Hematopoietic multipotent progenitor cell (in vitro differentiated cells): Measurements from ENCODE around the gene CCT5. TPM values are rescaled to one million over a fixed set of nuclear protein-coding genes. Genes with fewer than 3 reads are reported as not detected.
A peak's percentile ranks its signal among the peaks of the same experiment; 100 is the strongest.
"Not testable (repeated sequence)": the region's sequence is repeated elsewhere in the genome, so short reads cannot be mapped to it uniquely, and the experiment has no call there.

ENCODE experiments used
- DNase-seq, 3 donors: peaks; one replicate each; pipeline ENCODE4 v3.0.0-alpha.2; 2011 to 2015; ENCODE audit warnings: low read depth in 2 of 3, low spot score in 2 of 3
- total RNA-seq: library from RNA; depleted of rRNA; stranded (reverse); fragments of >200 nt; gene quantifications from one replicate; pipeline ENCODE4 v1.2.3, GENCODE V29; 2012

CCT5 gene
- total RNA-seq, 1 donor, result 242 TPM

- DNase-seq, result no peak
Observed at GRCh38 chr5:10297646-10298204, 47.6 kb downstream of the CCT5 start.

- DNase-seq, result no peak
Observed at GRCh38 chr5:10300246-10300645, 50.2 kb downstream of the CCT5 start.

- DNase-seq, result no peak
Observed at GRCh38 chr5:10301266-10301665, 51.2 kb downstream of the CCT5 start.

DNA sequence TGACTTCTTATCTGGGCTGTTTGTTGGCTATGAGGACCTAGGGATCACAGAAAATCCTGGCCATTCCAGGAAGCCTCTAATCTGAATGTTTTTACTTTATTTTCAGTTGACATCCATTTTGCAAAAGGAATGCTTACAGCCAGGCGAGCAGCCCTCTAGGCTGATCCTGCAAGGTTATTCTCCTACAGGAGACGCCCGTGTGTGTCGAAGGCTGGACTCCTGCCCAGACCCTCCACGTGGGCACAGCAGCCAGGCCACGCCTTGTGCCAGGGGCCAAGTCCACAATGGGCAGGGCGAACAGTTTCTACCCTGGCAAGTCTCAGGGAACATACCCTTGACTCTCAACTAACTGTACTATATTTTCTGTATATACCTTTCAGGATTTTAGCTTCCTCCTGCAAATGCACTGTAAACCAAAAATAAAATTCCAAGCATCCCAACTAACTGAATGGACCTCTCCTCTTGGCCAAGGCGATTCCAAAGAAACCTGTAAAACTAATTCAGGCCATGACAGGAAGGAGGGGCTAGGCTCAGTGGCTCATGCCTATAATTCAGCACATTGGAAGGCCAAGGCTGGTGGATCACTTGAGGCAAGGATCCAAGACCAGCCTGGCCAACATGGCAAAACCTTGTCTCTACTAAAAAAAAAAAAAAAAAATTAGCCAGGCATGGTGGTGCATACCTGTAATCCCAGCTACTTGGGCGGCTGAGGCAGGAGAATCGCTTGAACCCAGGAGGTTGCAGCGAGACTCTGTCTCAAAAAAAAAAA lies 51.9 kb downstream of the CCT5 start:
- DNase-seq, result no peak

DNA sequence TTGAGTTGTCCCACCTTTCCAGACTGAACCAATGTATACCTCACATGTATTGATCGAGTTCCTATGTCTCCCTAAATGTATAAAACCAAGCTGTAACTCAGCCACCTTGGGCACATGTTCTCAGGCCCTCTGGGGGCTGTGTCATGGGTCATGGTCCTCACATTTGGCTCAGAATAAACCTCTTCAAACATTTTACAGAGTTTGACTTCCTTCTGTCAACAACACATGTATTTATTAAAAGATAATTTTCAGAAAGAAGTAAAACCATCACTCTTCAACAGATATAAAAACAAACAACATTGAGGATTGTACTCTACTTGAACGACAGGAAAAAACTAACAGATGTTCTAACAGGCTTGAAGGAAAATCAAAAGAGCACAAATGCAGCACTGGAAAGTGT lies 53.1 kb downstream of the CCT5 start:
- no peak for DNase-seq

DNA sequence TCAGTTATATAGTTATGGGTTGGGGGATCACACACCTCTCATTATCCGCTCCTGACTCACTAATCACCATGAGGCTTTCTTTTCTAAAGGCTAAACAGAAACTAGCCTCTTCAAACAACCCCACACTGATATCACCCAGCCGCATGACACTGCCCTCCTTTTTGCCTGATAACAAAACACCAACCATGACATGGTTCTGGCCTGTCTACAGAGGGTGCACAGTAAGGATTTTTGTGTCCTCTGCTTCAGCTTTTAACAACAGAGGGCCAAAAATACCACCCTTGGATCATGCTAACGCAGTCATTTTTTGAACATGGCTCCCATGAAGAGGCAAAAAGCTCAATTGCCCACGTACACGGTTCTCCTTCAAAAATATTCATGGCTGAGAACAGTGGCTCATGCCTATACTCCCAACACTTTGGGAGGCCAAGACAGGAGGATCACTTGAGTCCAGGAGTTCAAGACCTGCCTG lies 53.7 kb downstream of the CCT5 start:
- DNase-seq, result no peak

DNA sequence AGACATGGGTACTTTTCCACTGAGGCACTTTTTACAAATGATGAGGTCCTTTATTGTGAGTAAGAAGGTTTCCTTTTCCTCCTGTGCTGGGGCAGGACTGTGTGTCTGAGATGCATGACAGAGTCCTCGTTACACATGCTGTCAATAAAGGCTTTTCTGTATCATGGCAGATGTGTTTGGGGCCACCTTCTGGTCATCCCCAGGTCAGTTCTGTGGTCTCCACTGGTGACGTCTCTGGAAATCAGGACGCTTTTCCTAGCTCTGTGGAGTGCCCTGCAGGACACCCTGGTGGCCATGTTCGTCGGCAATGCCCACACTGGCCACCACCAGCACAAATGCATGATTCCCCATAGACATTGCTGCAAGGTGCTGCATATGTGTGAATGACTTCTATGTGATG lies 54.9 kb downstream of the CCT5 start:
- DNase-seq, result no peak

- no peak for DNase-seq
Observed at GRCh38 chr5:10306114-10306513, 56.0 kb downstream of the CCT5 start.

DNA sequence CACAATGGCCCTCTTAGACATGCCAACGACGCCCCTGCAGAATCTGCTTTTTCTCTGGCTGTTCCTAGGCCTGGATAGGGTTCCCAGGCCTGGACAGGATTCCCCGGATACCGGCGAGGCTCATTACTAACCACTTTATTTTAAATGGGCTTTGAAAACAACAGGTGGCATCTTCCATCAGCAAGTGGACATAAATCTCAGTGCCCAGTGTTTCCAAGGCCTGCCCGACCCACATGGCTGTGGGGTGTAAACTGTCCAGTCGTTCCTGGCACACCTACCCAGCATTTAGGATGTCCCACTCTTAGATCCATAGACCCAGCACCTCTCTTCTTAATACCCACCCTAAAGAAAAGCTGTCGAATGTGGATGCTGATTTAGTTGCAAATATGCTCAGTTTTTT lies 56.7 kb downstream of the CCT5 start:
- no peak for DNase-seq

- peak in 2 of 3 donors; percentile 50 to 67 for DNase-seq
Observed at GRCh38 chr5:10307206-10308148, 57.4 kb downstream of the CCT5 start, which contains the start of gene CMBL. TSS of gene CMBL (minus strand) at chr5:10307902. CDS start at chr5:10290762, 17,140 bp downstream.

DNA sequence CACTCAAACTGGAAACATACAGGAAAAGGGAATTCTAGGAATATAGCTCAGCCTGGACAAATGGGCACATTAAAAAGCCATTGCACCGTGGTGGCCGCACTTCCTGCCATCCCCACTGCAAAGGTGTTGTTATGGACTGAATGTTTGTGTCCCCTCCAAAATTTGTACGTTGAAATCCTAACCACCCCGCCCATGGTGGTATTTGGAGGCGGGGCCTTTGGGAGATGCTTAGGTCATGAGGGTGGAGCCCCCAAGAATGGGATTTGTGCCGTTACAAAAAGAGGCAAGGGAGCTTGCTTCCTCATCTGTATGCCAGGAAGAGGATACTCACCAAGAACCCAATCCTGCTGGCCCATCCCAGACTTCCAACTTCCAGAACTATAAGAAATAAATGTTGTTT lies 58.8 kb downstream of the CCT5 start:
- DNase-seq, result no peak

DNA sequence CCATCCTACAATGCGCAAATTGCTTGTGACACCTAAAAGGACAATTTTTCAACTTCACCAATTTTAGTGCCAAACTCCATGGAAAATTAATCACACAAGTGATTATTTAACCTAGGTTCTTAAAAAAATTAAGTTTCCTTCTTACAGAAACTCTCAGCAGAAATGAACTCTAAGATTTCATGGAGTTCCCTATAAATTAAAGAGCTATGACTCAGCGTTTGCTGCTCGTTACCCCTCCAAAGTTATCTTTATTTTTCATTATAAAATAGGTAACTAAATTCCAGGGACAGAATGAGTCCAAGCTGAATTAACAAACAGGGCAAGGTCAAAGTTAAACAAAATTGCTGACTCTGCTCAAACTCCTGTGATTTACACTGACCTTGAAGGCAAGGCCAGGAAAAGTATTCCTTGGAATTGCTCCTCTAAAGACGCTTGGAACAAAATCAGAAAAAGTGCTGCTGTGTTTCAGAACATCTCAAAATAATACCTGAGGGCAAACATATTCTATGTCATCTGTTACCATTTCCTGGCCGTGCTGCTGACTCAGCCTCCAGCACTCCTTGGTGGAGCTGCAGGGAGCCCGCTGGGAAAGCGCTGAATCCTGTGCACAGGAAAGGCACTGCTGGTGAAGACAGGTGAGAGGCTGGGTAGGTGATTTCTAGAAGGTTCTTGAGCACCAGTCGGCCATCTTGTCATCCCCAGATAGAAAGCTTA lies 60.1 kb downstream of the CCT5 start:
- no peak for DNase-seq

DNA sequence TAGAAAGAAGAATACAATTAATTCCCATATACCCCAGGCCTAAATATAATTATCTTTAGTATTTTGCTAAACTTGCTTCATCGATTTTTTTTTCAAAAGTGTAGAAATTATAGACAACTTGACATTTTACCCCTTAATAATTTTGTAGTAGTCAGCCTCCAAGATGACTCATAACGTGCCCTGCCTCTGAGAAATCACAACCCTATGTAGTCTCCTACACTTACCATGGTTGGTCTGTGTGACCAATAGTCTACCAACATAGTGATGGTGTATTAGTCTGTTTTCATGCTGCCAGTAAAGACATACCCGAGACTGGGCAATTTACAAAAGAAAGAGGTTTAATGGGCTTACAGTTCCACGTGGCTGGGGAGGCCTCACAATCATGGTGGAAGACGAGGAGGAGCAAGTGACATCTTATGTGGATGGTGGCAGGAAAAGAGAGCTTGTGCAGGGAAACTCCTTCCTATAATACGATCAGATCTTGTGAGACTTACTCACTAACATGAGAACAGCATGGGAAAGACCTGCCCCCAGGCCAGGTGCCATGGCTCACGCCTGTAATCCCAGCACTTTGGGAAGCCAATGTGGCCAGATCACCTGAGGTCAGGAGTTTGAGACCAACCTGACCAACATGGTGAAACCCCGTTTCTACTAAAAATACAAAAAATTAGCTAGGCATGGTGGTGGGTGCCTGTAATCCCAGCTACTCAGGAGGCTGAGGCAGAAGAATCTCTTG lies 60.9 kb downstream of the CCT5 start:
- not testable (repeated sequence) for DNase-seq

GRCh38 chr5:10311595-10312425 lies 61.7 kb downstream of the CCT5 start:
- no peak for DNase-seq

DNA sequence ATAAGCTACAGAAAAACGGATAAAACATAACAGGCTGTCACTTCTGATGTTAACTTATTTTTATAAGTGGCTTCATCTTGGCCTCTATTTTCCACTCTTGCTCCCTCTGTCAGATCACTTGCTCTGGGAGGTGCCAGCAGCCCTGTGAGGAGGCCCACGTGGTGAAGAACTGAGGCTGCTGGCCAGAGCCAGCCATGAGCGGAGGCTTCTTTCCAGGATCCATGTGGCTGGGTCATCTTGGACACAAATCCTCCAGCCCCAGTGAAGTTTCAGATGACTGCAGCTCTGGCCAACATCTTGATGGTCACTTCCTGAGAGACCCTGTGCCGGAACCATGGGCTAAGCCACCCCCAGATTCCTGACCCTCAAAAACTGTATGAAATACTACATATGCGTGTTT lies 65.1 kb downstream of the CCT5 start:
- no peak for DNase-seq
